Measurements from ENCODE around the gene PIGN. TPM values are rescaled to one million over a fixed set of nuclear protein-coding genes. Genes with fewer than 3 reads are reported as not detected.

PIGN gene
- total and polyA plus RNA-seq, 2 donors (not counting 1 experiment from before 2014, with no cell fraction given), result 2.7 to 37.3 TPM

GRCh38 chr18:62001396-62001795, 185.5 kb downstream of the PIGN start:
- CTCF ChIA-PET, result no interaction called here
- H3K36me3 ChIP-seq (replicated peaks in 1 of 2; ENCODE audit: control extremely low read depth in 1 of 2, control insufficient read depth in 1 of 2, extremely low read depth in 1 of 2, insufficient read depth in 2 of 2, low read length in 1 of 2), result no peaks in the 10 kb centered on the region
- H3K79me2 ChIP-seq (ENCODE audit: control insufficient read depth, insufficient read depth, low read length), result no peaks in the 10 kb centered on the region
- POLR2A ChIA-PET, result no interaction called here
- DNase-seq (no peak), ATAC-seq (ENCODE audit: low read depth) (no peak)
- Mint-ChIP-seq H3K9me3 (ENCODE audit: insufficient read depth) (no peaks in the 10 kb centered on the region), H3K27me3 (peaks cover 20% of the 10 kb centered on the region), H3K4me1 (no peaks in the 10 kb centered on the region), H3K27ac (no peak overlapping the region), H3K4me3 (no peak overlapping the region)
- TF ChIP-seq EZH2 (IDR thresholded peaks at IDR 0.05; ENCODE audit: borderline replicate concordance, insufficient read depth, low read depth, low read length, poor library complexity, severe bottlenecking) (no peak), CTCF (IDR thresholded peaks at IDR 0.05) (no peak)
- no peak overlapping the region for H3K9ac ChIP-seq (ENCODE audit: low read length)
- no peak overlapping the region for H3K4me3 ChIP-seq (ENCODE audit: control extremely low read depth in 1 of 5, extremely low read depth in 1 of 5, insufficient read depth in 1 of 5, low read depth in 2 of 5, low read length in 4 of 5)
- no peaks in the 10 kb centered on the region for H3K27me3 ChIP-seq (replicated peaks in 1 of 4; ENCODE audit: control extremely low read depth in 1 of 4, control insufficient read depth in 3 of 4, insufficient read depth in 4 of 4, low read length in 3 of 4)
- no peaks in the 10 kb centered on the region for H3K4me1 ChIP-seq (ENCODE audit: control insufficient read depth in 2 of 2, insufficient read depth in 2 of 2, low read length in 2 of 2)
- H4K20me1 ChIP-seq (ENCODE audit: control insufficient read depth, insufficient read depth, low read length, poor library complexity, severe bottlenecking), result no peaks in the 10 kb centered on the region
- no peak overlapping the region for H2AFZ ChIP-seq (ENCODE audit: insufficient read depth, low read depth, low read length, poor library complexity, severe bottlenecking)
- no peak overlapping the region for H3K27ac ChIP-seq (ENCODE audit: low read length in 2 of 2)
- H3K9me3 ChIP-seq (ENCODE audit: control extremely low read depth in 1 of 3, control insufficient read depth in 2 of 3, insufficient read depth in 1 of 3, low read length in 2 of 3), result peaks cover 4 to 21% (median 9%) of the 10 kb centered on the region in 3 donors
- intact Hi-C loops (cut with micrococcal nuclease), result no loop called here
- no peak overlapping the region for H3K4me2 ChIP-seq (replicated peaks; ENCODE audit: low read depth, low read length, poor library complexity, severe bottlenecking)

GRCh38 chr18:61998957-61999356, 187.9 kb downstream of the PIGN start:
- H3K4me1 Mint-ChIP-seq, result no peaks in the 10 kb centered on the region
- H3K36me3 ChIP-seq (replicated peaks in 1 of 2; ENCODE audit: control extremely low read depth in 1 of 2, control insufficient read depth in 1 of 2, extremely low read depth in 1 of 2, insufficient read depth in 2 of 2, low read length in 1 of 2), result no peaks in the 10 kb centered on the region
- TF ChIP-seq CTCF (IDR thresholded peaks at IDR 0.05) (no peak), EZH2 (IDR thresholded peaks at IDR 0.05; ENCODE audit: borderline replicate concordance, insufficient read depth, low read depth, low read length, poor library complexity, severe bottlenecking) (no peak)
- no peaks in the 10 kb centered on the region for H3K79me2 ChIP-seq (ENCODE audit: control insufficient read depth, insufficient read depth, low read length)
- H3K27ac ChIP-seq (ENCODE audit: low read length in 2 of 2), result no peak overlapping the region
- peaks cover 17% of the 10 kb centered on the region for H3K27me3 Mint-ChIP-seq
- CTCF ChIA-PET, result no interaction called here
- no peaks in the 10 kb centered on the region for H3K4me1 ChIP-seq (ENCODE audit: control insufficient read depth in 2 of 2, insufficient read depth in 2 of 2, low read length in 2 of 2)
- DNase-seq (no peak), ATAC-seq (ENCODE audit: low read depth) (no peak)
- H3K9me3 ChIP-seq (ENCODE audit: control extremely low read depth in 1 of 3, control insufficient read depth in 2 of 3, insufficient read depth in 1 of 3, low read length in 2 of 3), result peaks cover 4 to 10% (median 7%) of the 10 kb centered on the region in 3 donors
- POLR2A ChIA-PET, result no interaction called here
- no peaks in the 10 kb centered on the region for H3K9me3 Mint-ChIP-seq (ENCODE audit: insufficient read depth)
- H3K9ac ChIP-seq (ENCODE audit: low read length), result no peak overlapping the region
- H3K4me3 Mint-ChIP-seq, result no peak overlapping the region
- H3K27me3 ChIP-seq (replicated peaks in 1 of 4; ENCODE audit: control extremely low read depth in 1 of 4, control insufficient read depth in 3 of 4, insufficient read depth in 4 of 4, low read length in 3 of 4), result no peaks in the 10 kb centered on the region
- no peak overlapping the region for H2AFZ ChIP-seq (ENCODE audit: insufficient read depth, low read depth, low read length, poor library complexity, severe bottlenecking)
- no peak overlapping the region for H3K4me3 ChIP-seq (ENCODE audit: control extremely low read depth in 1 of 5, extremely low read depth in 1 of 5, insufficient read depth in 1 of 5, low read depth in 2 of 5, low read length in 4 of 5)
- H3K27ac Mint-ChIP-seq, result no peak overlapping the region
- intact Hi-C loops (cut with micrococcal nuclease), result no loop called here
- H4K20me1 ChIP-seq (ENCODE audit: control insufficient read depth, insufficient read depth, low read length, poor library complexity, severe bottlenecking), result no peaks in the 10 kb centered on the region
- no peak overlapping the region for H3K4me2 ChIP-seq (replicated peaks; ENCODE audit: low read depth, low read length, poor library complexity, severe bottlenecking)

Data from B cell (primary cell).